GM21381 (cell line): ENCODE results near the gene PCBP3.

Experiments
- ATAC-seq: cut with Tn5 transposase; IDR thresholded peaks from one replicate; pipeline ENCODE4 v1.9.1; 2021; ENCODE audit warnings: mild to moderate bottlenecking, moderate library complexity; ENCODE audit not compliant: unreplicated experiment

PCBP3 gene

DNA sequence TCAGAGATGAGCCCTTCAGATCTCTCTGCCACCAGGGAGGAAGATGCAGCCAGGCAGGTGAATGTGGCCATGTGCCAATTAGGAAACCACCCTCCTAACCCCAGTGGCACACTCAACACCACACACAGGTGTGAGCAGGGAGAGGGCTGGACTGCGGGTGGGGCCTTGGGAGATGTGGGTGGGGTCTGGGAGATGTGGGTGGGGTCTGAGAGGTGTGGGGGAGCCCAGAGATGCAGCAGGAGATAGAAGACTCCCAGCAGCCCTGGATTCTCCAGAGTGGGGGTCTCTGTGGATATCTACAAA is 294.9 kb downstream of the PCBP3 start:
- ATAC-seq: no peak

DNA sequence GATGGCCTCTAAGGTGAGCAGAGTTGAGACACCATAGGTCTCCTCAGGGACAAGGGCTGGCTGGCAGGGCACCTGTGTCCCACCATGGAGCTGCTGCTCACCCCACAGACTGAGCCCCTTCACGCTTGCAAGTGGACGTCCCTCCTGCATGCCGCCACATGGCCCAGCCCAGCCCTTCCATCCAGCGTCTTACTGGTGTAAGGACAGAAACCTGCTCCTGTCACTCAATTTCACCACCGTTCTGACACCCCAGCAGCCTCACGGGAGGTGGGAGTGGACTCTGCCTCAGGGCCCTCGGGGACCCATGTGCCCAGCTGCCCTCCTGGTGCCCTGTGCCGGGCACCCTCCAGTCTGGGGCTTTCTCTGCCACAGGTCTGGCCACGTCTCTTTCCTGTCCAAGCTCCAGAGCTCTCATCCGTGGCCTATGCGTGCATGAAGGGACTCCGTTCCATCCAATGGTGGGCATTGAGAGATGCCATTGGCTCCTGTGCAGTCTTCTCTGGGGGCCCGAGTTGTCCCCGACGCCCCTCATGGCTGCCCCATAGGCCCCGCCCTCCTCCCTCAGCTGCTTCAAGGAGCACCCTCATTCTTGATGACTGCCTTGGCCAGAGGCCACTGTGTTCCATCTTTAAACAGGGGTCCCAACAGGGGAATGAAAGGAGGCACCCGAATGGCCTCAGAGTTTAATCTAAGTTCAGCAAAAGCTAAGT is 295.4 kb downstream of the PCBP3 start:
- no peak for ATAC-seq

DNA sequence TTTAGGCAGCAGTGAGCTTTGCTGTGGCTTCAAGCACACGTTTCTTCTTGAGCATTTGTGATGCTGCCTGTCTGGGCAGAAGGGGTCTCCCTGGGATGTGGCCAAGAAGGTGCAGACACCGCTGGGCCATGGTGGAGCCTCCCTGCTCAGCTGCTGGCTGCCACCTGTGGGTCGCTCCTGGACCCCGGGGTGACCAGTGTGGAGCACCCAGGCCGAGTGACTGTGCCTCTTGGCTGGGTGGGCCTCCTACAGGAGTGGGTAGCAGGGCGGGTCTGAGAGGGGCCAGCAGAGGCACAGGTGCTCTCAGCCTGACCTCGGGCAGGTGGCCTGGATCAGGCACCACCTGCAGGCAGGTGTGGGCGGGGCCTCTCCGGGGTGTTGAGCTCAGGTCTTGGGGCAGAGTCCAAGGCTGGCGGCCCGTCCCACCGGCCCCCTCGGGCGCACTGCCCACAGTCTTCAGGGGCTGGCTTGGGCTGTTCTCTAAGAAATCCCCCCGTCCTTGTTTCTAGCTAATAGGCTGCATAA is 296.1 kb downstream of the PCBP3 start:
- no peak for ATAC-seq

DNA sequence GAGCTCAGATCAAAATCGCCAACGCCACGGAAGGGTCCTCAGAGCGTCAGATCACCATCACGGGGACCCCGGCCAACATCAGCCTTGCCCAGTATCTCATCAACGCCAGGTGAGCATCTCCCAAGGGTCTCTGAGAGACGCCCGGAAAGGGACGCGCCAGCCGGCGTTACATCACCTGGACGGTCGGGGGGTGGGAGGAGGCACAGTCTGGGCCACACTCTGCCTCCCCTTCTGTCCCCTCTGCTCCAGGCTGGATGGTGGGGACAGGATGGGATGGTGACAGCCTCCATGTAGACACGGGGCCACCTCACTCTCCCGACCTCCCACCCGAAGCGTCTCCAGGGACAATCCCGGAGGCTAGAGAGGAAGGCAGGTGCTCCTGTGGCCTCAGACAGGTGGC is 296.6 kb downstream of the PCBP3 start:
- ATAC-seq: no peak

DNA sequence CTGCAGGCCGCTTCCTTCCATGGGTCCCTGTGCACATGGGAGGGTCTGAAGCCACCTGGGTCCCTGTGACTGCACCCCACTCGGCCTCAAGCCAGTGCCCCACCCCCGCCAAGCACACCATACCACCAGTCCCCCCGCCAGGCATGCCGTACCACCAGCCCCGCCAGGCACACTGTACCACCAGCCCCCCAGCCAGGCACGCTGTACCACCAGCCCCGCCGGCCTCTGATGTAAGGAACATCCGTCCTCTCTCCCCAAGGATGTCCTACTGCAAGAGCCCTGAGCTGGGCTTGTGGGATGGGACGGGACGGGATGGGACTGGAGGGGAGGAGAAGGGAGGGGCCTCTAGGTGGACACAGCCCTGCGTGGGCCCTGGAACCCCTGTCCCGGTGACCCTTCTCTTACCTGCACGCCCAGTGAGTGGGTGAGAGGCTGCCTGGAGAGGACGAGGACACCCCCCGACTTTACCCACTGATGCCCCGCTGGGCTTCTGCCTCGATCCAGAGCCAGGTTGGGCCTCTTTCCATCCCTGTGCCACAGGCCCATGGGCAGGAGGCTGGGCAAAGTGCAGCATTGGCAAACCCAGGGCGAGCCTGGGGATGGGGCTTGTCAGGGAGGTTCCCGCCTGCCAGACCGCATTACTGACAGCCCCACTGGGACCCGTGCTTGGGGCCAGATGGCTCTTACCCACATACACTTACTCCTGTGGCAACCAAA is 297.3 kb downstream of the PCBP3 start:
- ATAC-seq: no peak

DNA sequence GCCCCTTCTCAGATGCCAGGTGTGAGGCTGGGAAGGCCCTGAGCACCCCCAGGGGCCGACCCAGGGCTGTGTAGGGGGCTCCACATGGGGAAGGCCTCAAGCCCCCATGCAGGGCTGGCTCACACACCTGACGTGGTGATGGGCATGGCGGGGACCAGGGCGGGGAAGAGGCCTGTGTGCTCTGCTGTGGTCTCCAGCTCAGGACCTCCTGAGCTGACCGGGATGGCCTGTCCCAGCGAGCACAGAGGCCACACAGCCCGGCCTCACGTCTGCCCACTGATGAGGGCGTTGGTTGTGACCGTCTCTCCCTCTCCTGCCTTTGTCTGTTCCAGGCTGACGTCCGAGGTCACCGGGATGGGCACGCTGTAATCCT is 297.8 kb downstream of the PCBP3 start:
- ATAC-seq: no peak

DNA sequence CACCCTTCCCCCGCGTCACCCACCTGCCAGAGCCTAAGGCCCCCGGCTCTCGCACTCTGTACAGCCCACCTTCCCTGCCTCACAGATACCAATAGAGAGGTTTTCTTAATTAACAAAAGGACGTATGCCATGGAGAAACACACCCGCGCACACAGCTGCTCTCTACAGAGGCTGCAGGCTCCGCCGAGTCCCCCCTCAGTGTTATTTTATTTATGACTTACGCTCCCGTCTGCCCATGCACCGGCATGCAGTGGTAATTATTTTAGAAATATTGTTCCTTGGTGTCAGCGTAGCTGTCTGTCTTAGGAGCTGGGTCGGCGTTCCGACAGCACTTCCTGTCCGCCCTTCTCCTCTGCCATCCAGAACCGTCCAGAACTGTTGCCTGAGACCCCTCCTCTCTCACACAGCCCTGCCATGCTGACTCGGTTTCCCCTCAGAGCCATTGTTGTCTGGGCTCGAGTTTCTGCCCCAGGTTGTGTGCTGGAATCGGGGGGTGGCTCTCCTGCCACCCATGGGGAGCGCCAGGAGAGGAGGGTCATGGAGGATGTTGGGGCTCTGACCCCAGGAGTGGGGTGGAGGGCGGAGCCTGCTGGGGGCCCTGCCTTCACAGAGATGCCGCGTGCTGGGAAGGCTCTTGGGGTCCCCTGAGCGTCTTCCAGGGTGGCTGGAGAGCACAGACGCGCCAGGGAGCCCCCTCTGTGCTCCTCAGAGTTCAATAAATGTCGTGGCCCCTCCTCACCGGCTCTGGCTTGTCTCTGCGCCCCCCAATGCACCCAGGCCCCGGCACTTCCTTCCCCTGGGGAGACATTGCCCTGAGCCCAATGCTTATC is 298.4 kb downstream of the PCBP3 start:
- no peak for ATAC-seq

DNA sequence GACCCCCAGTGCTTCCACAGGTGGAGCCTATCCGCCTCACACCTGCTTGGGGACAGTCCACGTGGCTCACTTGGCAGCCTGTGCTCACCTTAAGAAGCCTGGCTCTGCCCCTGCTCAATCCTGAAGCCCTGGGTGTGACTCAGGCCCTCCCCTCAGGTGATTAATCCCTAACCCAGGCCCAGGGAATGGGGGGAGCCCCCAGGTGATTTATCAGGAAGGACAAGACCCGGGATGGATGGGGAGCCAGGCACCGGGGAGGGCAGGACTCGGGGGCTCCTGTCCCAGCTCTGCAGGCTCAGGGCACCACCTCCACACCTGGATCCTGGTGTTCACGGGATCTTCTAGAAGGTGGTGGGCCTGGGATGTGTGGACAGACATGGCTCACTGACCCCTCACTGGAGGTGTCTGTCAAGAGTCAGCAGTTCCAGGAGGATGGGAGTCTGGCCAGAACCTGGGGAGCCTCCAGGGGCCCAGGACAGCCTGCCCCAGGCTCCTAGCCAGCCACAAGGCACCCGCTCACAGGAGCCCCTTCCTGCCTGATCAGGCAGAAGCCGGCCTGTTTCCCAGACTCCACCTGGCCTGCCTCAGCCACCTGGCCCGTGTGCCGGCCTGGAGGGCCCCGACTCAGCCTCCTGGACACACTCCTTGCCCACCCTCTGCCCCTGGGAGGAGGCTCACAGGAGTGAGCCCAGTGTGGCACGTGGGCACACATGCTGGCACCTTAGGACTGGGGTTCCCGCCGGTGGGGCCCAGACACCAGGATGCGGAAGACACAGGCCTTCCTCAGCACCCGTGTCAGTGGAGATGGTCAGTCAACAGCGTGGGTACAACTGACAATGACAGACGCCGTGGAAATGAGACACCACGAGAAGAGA is 299.5 kb downstream of the PCBP3 start:
- no peak for ATAC-seq

DNA sequence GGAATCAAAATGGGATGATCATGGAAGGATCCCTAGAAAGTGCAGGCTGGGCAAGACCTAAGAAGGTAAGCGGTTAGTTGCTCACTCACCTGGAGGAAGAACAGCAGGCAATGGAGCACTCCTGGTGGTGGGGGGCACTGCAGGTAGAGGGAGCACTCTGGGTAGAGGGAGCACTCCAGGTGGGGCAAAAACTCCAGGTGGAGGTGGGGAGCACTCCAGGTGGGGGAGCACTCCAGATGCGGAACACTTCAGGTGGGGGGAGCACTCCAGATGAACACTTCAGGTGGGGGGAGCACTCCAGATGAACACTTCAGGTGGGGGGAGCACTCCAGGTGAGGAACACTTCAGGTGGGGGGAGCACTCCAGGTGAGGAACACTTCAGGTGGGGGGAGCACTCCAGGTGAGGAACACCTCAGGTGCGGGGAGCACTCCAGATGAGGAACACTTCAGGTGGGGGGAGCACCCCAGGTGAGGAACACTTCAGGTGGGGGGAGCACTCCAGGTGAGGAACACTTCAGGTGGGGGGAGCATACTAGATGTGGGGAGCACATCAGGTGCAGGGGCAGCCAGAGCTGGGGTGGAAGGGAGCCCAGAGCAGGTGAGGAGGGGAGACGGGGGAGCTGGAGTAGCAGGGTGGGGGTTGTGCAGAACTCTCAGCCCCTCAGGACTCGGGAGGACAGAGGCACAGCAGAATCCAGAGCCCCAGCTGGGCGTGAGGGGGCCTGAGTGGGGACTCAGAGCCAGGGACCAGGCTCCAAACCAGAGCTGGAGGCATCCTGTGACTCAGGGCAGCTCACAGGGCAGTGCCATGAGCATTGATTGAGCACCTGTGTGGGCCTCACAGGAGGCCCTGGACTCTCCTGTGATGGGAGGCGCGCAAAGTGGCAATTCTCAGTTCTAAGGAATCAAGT is 300.4 kb downstream of the PCBP3 start:
- no peak for ATAC-seq

DNA sequence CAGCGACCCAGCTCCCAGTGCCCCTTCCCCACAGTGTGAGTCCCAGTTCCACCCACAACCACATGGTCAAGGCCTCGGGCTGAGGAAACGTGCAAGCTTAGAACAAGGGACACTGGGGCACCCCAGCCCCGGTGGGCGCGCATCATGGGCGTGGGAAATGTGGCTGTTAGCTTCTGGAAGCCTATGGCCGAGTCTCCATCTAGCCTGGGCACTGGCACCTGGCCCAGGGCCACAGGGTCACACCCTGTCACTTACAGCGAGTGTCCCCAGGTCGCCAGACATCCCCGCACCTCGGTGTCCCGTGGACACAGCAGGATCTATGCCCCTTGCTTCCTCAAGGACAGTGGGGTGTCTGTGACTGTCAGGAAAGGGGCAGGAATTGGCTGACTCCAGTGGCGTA is 301.1 kb downstream of the PCBP3 start:
- no peak for ATAC-seq

DNA sequence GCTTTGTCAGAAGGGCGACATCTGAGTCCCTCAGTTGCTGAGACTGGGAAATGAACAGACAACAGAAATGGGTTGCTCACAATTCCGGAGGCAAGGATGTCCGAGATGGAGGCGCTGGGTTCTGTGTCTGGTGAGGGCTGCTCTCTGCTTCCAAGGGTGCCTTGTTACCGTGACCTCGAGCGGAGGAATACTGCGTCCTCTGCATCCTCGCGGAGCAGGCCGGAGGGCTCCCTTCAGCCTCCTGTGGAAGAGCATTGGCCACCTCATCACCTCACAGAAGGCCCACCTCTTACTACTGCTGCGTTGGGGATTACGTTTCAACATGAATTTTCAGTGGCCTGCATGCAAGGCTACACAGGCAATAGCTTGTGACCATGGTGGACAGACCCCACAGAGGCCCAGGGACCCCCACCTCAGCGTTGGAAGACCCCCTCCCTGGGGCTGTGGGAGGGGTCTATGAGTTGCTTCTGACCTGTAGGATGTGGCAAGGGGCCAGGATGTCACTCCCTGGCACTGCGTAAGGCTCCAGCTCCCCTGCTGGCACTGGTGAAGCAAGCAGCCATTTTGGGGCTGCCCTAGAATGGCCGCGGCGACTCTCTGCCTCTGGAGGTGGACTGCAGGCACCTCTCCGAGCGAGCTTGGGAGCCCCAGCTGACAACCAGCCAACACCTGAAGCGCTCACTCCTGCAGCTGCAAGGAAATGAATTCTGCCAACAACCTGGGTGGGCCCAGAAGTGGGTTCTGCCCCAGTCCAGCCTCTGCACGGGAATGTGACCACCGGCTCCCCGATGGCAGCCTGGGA is 301.7 kb downstream of the PCBP3 start:
- ATAC-seq: no peak

DNA sequence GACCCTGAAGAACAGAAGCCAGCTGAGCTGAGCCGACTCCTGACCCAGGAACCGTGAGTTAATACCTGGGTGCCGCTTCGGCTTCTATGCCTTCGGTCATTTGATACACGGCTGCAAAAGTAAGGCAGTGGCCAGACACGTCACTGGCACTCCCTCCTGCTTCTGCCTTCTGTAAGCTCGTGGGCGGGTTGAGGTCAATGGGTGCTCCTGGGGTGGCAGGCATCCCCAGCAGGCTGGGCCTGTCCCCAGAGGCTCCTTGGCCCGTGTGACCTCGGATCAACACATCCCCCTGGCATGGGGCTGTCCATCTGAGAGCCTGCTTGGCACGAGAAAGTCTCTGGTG is 302.3 kb downstream of the PCBP3 start:
- ATAC-seq: no peak

DNA sequence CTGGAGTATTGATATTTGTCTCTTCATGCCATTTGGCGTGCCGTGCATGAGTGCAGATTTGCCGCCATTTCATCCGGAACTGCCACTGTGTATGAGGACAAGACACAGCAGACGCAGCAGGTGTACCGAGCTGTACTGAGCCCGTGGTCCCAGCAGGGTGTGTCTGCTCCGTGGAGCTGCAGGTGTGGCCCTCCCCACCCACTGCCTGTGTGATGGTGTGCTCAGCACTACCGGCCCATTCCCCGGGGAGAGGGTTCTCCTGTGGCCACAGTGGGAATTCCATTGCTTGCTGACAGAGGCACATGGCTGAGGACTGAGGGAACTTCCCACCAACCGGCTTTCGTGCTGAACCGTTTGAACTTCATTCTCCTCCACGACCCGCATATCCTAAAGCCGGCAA is 303.8 kb downstream of the PCBP3 start:
- ATAC-seq: no peak

DNA sequence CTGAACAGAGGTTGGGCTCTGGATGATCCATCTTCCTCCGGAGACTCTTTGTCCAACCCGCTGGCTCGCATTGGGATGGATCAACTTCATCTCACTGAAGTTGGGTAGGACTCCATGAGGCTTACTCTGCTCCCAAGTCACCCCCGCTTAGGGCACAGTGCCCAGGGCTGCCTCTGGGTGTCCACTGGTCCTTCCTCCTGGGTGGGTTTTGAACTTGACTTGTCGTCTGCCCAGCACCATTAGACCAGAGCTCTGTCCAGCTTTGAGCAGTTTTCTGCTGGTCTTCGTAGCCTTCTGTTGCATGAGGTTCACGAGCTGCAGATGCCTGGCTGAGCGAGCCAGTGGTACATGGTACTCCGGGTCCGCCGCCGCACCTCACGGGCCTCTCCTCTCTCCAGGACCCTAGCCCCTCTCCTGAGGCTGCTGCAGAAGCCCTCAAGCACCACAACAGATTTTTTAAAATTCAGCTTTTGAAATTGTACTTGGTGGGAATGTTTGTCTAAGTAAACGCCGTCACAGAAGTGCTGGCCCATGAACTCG is 304.3 kb downstream of the PCBP3 start:
- ATAC-seq: no peak

DNA sequence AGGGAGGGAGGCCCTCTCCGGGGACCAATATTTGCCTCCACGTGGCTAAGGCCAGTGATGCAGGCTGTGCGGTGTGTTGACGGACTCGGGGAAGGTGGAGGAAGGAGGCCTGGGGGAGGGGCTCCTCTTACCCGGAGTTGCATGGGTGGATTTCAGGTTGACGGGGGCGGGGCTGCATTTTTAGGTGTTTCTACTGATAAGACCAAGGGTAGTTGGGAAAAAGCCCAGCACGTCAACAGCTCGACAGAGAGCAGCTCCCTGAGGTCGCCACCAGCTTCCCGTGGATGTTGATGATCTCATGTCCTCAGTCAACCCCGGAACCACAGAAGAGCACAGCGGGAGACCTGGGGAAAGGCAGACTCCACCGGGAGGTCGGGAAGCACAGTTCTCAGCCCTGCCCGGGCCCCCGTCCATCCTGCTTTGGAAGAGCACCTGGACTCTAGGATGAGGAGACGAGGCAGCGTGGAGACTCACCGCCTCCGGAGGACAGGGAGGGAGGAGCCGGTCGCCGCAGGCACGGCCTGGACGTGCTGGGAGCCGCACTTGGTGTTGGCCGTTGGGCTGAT is 305.1 kb downstream of the PCBP3 start:
- ATAC-seq: no peak

DNA sequence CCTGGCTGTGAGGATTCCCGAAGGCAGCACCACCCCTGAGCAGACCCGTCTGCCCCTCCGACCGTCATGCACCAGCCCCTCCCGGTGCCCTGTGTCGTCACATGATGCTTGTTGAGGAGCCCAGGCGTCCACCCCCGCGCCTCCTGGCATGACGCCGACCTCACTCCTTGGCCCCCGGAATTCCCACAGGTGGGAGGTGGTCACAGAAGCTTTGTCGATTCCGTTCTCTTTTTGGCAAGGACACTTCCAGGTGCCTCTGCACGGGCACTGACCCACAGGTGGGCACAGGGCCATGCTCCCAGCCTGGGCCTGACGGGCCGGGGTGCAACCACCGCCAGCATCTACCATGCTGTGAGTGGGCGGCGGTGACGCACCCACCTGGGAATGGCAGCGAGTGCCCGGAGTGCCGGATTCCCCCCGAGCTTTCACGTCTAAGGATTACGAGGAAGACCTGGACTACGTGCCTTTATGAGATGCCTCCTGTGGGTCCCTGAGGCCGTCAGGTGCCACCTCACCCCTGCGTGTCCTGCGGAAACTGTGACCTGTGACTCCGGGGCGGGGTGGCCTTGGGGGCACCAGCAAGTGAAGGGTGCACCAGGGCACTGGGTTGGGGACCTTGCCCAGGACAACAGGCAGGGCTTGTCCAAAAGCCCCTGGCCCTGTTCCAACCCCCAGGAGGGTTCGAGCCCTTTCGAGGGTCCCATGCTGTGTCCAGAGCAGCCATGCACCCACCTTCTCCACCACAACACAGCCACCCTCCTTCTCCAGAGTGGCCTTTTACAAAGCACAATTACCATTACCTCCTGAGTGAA is 306.6 kb downstream of the PCBP3 start:
- no peak for ATAC-seq

DNA sequence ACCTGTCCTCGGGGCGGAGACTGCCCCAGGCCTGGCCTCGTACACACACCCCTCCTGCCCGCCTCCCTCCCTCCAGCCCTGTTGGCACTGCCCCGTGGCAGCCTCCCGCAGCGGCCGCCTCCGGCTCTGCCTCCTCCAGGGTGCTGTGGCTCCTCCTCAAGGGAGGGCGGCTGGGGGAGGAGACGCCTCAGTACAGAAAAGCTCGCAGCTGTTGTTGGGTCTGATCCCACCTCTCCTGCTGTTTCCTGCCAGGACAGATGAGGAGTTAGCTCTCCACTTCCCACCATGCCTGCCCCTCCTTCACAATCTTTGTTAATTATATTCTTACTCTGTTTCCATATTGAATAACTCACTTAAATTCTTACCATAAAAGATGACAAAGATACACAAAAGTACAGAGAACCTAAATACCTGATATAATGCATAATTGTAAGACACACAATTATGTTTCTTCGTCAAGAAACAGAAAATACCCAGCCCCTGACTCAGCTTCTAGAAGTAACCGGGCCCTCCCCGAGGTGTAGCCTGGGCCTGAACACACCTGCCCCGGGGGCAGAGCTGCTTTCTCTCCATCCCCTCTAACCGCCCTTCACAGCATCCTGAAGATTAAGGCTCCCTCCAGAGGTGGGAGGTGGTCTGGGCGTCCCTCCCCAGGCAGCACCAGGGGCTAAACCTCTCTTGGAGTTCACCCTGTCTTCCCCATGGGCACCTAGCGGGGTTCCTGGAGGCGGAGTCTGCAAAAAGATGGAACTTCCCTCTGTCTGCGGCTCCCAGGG is 307.4 kb downstream of the PCBP3 start:
- no peak for ATAC-seq
